HEK293 (cell line): ENCODE measurements around the gene NR1H2.

Experiments used
- AEBP2 ChIP-seq: fragments of 450-650 bp; formaldehyde crosslinking; IDR thresholded peaks from 2 replicates; pipeline ENCODE4 v1.5.1; 2016; ENCODE audit warnings: missing biosample characterization, missing genetic modification characterization, borderline replicate concordance
- FEZF1 ChIP-seq: fragments of 450-650 bp; formaldehyde crosslinking; IDR thresholded peaks from 2 replicates; pipeline ENCODE4 v1.5.1; 2016; ENCODE audit warnings: missing biosample characterization, missing genetic modification characterization
- KLF8 ChIP-seq: fragments of 450-650 bp; formaldehyde crosslinking; IDR thresholded peaks from 2 replicates; pipeline ENCODE4 v1.5.1; 2016; ENCODE audit warnings: missing biosample characterization, missing genetic modification characterization
- PRDM10 ChIP-seq: fragments of 450-650 bp; formaldehyde crosslinking; IDR thresholded peaks from 2 replicates; pipeline ENCODE4 v1.5.1; 2016; ENCODE audit warnings: missing biosample characterization, missing genetic modification characterization
- PRDM6 ChIP-seq: fragments of 450-650 bp; formaldehyde crosslinking; IDR thresholded peaks from 2 replicates; pipeline ENCODE4 v1.5.1; 2017; ENCODE audit warnings: missing biosample characterization, missing genetic modification characterization
- RBAK ChIP-seq: fragments of 450-650 bp; formaldehyde crosslinking; IDR thresholded peaks from 2 replicates; pipeline ENCODE4 v1.5.1; 2016; ENCODE audit warnings: missing biosample characterization, missing genetic modification characterization
- REST ChIP-seq: fragments of 450-650 bp; formaldehyde crosslinking; IDR thresholded peaks from 2 replicates; pipeline ENCODE4 v1.5.1; 2016; ENCODE audit warnings: missing biosample characterization, missing genetic modification characterization
- SALL2 ChIP-seq: fragments of 450-650 bp; formaldehyde crosslinking; IDR thresholded peaks from 2 replicates; pipeline ENCODE4 v1.5.0; 2017; ENCODE audit warnings: missing biosample characterization, mild to moderate bottlenecking, missing genetic modification characterization, borderline replicate concordance
- TRIM28 ChIP-seq: IDR thresholded peaks from 2 replicates; pipeline ENCODE4 v1.6.1; 2011; ENCODE audit warnings: low read length, control low read depth, borderline replicate concordance
- ZBTB10 ChIP-seq: fragments of 450-650 bp; formaldehyde crosslinking; IDR thresholded peaks from 2 replicates; pipeline ENCODE4 v1.5.1; 2016; ENCODE audit warnings: missing biosample characterization, missing genetic modification characterization
- ZBTB21 ChIP-seq: fragments of 450-650 bp; formaldehyde crosslinking; IDR thresholded peaks from 2 replicates; pipeline ENCODE4 v1.5.1; 2017; ENCODE audit warnings: missing biosample characterization, missing genetic modification characterization
- ZFP41 ChIP-seq: fragments of 450-650 bp; formaldehyde crosslinking; IDR thresholded peaks from 2 replicates; pipeline ENCODE4 v1.5.1; 2016; ENCODE audit warnings: missing biosample characterization, missing genetic modification characterization, borderline replicate concordance
- ZNF157 ChIP-seq: fragments of 450-650 bp; formaldehyde crosslinking; IDR thresholded peaks from 2 replicates; pipeline ENCODE4 v1.5.1; 2016; ENCODE audit warnings: missing biosample characterization, missing genetic modification characterization
- ZNF266 ChIP-seq: fragments of 450-650 bp; formaldehyde crosslinking; IDR thresholded peaks from 2 replicates; pipeline ENCODE4 v1.5.1; 2016; ENCODE audit warnings: missing biosample characterization, missing genetic modification characterization, low read depth
- ZNF280D ChIP-seq: fragments of 450-650 bp; formaldehyde crosslinking; IDR thresholded peaks from 2 replicates; pipeline ENCODE4 v1.5.1; 2016; ENCODE audit warnings: missing biosample characterization, missing genetic modification characterization
- ZNF354C ChIP-seq: fragments of 450-650 bp; formaldehyde crosslinking; IDR thresholded peaks from 2 replicates; pipeline ENCODE4 v1.5.1; 2016; ENCODE audit warnings: missing biosample characterization, missing genetic modification characterization, low read depth, borderline replicate concordance
- ZNF394 ChIP-seq: fragments of 450-650 bp; formaldehyde crosslinking; IDR thresholded peaks from 2 replicates; pipeline ENCODE4 v1.5.1; 2016; ENCODE audit warnings: missing biosample characterization, missing genetic modification characterization, mild to moderate bottlenecking, moderate library complexity, borderline replicate concordance
- ZNF558 ChIP-seq: fragments of 450-650 bp; formaldehyde crosslinking; IDR thresholded peaks from 2 replicates; pipeline ENCODE4 v1.5.1; 2016; ENCODE audit warnings: missing biosample characterization, missing genetic modification characterization
- ZNF623 ChIP-seq: fragments of 450-650 bp; formaldehyde crosslinking; IDR thresholded peaks from 2 replicates; pipeline ENCODE4 v1.5.1; 2016; ENCODE audit warnings: missing biosample characterization, missing genetic modification characterization
- ZNF626 ChIP-seq: fragments of 450-650 bp; sonication (Bioruptor Pico); formaldehyde crosslinking; IDR thresholded peaks from 2 replicates; pipeline ENCODE4 v1.5.1; 2018; ENCODE audit warnings: missing biosample characterization, missing genetic modification characterization, inconsistent platforms
- ZNF785 ChIP-seq: fragments of 450-650 bp; formaldehyde crosslinking; IDR thresholded peaks from 2 replicates; pipeline ENCODE4 v1.5.1; 2016; ENCODE audit warnings: missing biosample characterization, missing genetic modification characterization
- ZSCAN23 ChIP-seq: fragments of 450-650 bp; formaldehyde crosslinking; IDR thresholded peaks from 2 replicates; pipeline ENCODE4 v1.5.1; 2016; ENCODE audit warnings: missing biosample characterization, missing genetic modification characterization

Gene NR1H2

GRCh38 chr19:50383852-50384684, 7.8 kb downstream of the NR1H2 start, which contains the start of gene POLD1 (continued):
- TF ChIP-seq TRIM28 (no peak), REST (tag by site-specific recombination) (peak; percentile 21; the same call in 1 of the 2 replicates), RBAK (tag by site-specific recombination) (no peak), ZNF626 (tag by site-specific recombination) (no peak), ZNF623 (tag by site-specific recombination) (0 out of 2 replicates have a peak, but pooled peaks have one; percentile 11), ZNF394 (peak; percentile 50; the same call in 1 of the 2 replicates), KLF8 (tag by site-specific recombination) (peak; percentile 97), ZNF280D (tag by site-specific recombination) (no peak), SALL2 (tag by site-specific recombination) (no peak), ZBTB21 (tag by site-specific recombination) (peak; percentile 23; the same call in 1 of the 2 replicates), ZNF157 (tag by site-specific recombination) (no peak), ZBTB10 (tag by site-specific recombination) (peak; percentile 74), FEZF1 (peak; percentile 85), ZNF266 (tag by site-specific recombination) (no peak), ZNF785 (no peak), ZFP41 (no peak), PRDM6 (no peak), AEBP2 (no peak), PRDM10 (tag by site-specific recombination) (peak; percentile 86), ZNF354C (no peak), ZNF558 (tag by site-specific recombination) (no peak), ZSCAN23 (tag by site-specific recombination) (no peak)
